ENCODE measurements around the gene RBPJL. TPM values are rescaled to one million over a fixed set of nuclear protein-coding genes. Genes with fewer than 3 reads are reported as not detected.

Gene RBPJL
- total RNA-seq, 1 donor from 2014 or later = not detected

- Mint-ChIP-seq H3K9me3 (ENCODE audit: unreplicated experiment) (no peaks in the 10 kb centered on the region), H3K27me3 (ENCODE audit: unreplicated experiment) (no peaks in the 10 kb centered on the region), H3K4me3 (ENCODE audit: unreplicated experiment) (no peak overlapping the region), H3K4me1 (ENCODE audit: unreplicated experiment) (no peaks in the 10 kb centered on the region), H3K27ac (ENCODE audit: unreplicated experiment) (no peak overlapping the region), H3K36me3 (ENCODE audit: unreplicated experiment) (peaks cover 8% of the 10 kb centered on the region)
- TF ChIP-seq CTCF (IDR thresholded peaks at IDR 0.05) = no peak
- no peak for DNase-seq (ENCODE audit: extremely low spot score, unreplicated experiment)
Observed at GRCh38 chr20:45325371-45325770, 18.7 kb downstream of the RBPJL start.

GRCh38 chr20:45328451-45328850 is 21.8 kb downstream of the RBPJL start:
- H3K9me3 Mint-ChIP-seq (ENCODE audit: unreplicated experiment) = no peaks in the 10 kb centered on the region
- H3K27ac Mint-ChIP-seq (ENCODE audit: unreplicated experiment) = no peak overlapping the region
- no peaks in the 10 kb centered on the region for H3K27me3 Mint-ChIP-seq (ENCODE audit: unreplicated experiment)
- no peak for TF ChIP-seq CTCF (IDR thresholded peaks at IDR 0.05)
- DNase-seq (ENCODE audit: extremely low spot score, unreplicated experiment) = no peak
- H3K36me3 Mint-ChIP-seq (ENCODE audit: unreplicated experiment) = peaks cover 9% of the 10 kb centered on the region
- H3K4me1 Mint-ChIP-seq (ENCODE audit: unreplicated experiment) = no peaks in the 10 kb centered on the region
- no peak overlapping the region for H3K4me3 Mint-ChIP-seq (ENCODE audit: unreplicated experiment)

- H3K9me3 Mint-ChIP-seq (ENCODE audit: unreplicated experiment) = no peaks in the 10 kb centered on the region
- TF ChIP-seq CTCF (IDR thresholded peaks at IDR 0.05) = no peak
- H3K4me3 Mint-ChIP-seq (ENCODE audit: unreplicated experiment) = no peak overlapping the region
- no peak for DNase-seq (ENCODE audit: extremely low spot score, unreplicated experiment)
- no peaks in the 10 kb centered on the region for H3K27me3 Mint-ChIP-seq (ENCODE audit: unreplicated experiment)
- H3K27ac Mint-ChIP-seq (ENCODE audit: unreplicated experiment) = no peak overlapping the region
- peaks cover 9% of the 10 kb centered on the region for H3K36me3 Mint-ChIP-seq (ENCODE audit: unreplicated experiment)
- H3K4me1 Mint-ChIP-seq (ENCODE audit: unreplicated experiment) = no peaks in the 10 kb centered on the region
Observed at GRCh38 chr20:45329497-45330319, 23.1 kb downstream of the RBPJL start.

GRCh38 chr20:45330476-45330875 is 23.8 kb downstream of the RBPJL start:
- Mint-ChIP-seq H3K27me3 (ENCODE audit: unreplicated experiment) (no peaks in the 10 kb centered on the region), H3K36me3 (ENCODE audit: unreplicated experiment) (peaks cover 7% of the 10 kb centered on the region), H3K9me3 (ENCODE audit: unreplicated experiment) (no peaks in the 10 kb centered on the region), H3K27ac (ENCODE audit: unreplicated experiment) (no peak overlapping the region), H3K4me3 (ENCODE audit: unreplicated experiment) (no peak overlapping the region), H3K4me1 (ENCODE audit: unreplicated experiment) (peaks cover under 1% of the 10 kb centered on the region)
- DNase-seq (ENCODE audit: extremely low spot score, unreplicated experiment) = no peak
- no peak for TF ChIP-seq CTCF (IDR thresholded peaks at IDR 0.05)

- Mint-ChIP-seq H3K36me3 (ENCODE audit: unreplicated experiment) (peaks cover 2% of the 10 kb centered on the region), H3K9me3 (ENCODE audit: unreplicated experiment) (no peaks in the 10 kb centered on the region), H3K27me3 (ENCODE audit: unreplicated experiment) (no peaks in the 10 kb centered on the region), H3K4me1 (ENCODE audit: unreplicated experiment) (peaks cover 57% of the 10 kb centered on the region), H3K4me3 (ENCODE audit: unreplicated experiment) (no peak overlapping the region), H3K27ac (ENCODE audit: unreplicated experiment) (peak overlapping the region; percentile 88)
- no peak for DNase-seq (ENCODE audit: extremely low spot score, unreplicated experiment)
- no peak for TF ChIP-seq CTCF (IDR thresholded peaks at IDR 0.05)
Observed at GRCh38 chr20:45336530-45337366, 30.1 kb downstream of the RBPJL start.
